NCI-H1417 treated with DMSO at 0.1 percent for 48 hours (cell line): ENCODE results near the gene WDR33.
"Not testable (repeated sequence)": the region's sequence is repeated elsewhere in the genome, so short reads cannot be mapped to it uniquely, and the experiment has no call there.

Experiments used
- DNase-seq: peaks from one replicate; lab custom pipeline; 2025; lab: John Stamatoyannopoulos, UW

WDR33 gene

DNA sequence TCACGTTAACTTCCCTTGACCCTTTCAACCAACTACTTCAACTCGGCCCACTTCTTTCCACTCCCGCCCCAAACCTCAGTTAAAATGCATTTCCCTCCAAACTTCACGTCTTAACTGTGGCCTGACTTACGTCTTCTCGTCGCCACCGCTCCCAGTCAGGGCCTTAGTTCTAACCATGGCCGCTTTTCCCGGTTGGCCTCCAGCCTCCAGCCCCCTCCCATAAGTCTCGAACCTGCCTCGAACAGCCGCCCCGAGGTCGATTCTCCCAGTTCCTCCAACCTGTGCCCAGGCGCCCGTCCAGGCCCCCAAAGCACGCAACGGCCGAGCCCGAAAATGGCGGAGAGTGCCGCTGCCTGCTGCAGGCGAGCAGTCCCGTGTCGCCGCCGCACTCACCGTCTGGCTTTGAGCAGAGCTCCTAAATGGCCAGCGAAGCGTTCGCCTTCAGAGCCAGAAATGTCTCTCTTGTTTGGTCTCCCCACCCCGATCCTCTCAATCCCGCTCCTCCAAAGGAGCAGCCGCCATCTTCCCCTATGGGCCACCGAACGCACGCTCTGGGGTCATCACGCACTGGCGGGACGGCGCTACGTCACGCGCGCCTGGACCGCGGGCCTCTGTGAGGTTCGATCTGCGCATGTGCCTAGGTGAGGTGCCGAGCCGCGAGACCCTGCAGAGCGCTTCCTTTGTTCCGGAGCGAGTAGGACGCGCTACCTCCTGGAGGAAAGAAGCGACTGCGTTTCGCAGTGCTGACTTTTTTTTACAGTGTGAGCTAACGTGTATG is at the start of gene WDR33:
WDR33 (minus strand) TSS at position 553 of the 778 bp plus-strand sequence. CDS start 40,190 bp downstream, outside the sequence.
- DNase-seq: peak; percentile 72

DNA sequence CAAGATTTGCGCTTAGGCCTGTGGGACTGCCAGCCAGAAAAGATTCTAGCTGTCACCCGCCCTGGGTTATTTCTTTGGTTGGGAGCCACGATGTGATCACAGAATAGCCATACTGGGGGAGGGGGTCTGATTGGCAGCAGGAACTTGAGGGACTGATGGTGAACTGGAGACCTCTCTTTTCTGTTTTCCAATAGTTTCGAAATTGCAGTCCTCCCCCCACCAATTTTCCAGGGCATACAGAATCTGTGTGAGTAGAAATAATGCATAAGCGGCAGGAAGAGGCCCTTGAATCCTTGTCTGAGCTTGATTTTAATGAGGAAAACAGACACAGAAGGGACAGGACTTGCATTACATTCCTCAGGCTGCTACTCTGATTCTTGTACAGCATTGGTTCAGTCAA is 49.2 kb upstream of the WDR33 start:
- DNase-seq: no peak

DNA sequence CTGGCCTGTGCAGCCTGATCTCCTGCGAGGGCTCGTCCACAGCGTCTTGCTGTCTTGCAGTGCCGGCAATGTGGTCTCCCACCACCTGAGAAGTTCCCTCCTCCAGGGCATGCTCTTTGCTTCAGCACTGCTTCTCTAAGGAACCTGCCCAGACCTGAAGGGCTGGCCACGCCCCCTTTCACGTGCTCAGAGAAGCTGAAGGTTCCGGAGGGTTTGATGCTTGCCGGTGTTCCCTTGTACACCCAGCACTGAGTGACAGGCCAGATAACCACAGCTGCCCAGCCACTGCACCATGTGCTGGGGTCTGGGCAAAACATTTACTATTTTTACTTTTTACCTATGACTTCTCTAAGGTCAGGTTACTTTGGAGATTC is 48.7 kb upstream of the WDR33 start:
- DNase-seq: no peak

DNA sequence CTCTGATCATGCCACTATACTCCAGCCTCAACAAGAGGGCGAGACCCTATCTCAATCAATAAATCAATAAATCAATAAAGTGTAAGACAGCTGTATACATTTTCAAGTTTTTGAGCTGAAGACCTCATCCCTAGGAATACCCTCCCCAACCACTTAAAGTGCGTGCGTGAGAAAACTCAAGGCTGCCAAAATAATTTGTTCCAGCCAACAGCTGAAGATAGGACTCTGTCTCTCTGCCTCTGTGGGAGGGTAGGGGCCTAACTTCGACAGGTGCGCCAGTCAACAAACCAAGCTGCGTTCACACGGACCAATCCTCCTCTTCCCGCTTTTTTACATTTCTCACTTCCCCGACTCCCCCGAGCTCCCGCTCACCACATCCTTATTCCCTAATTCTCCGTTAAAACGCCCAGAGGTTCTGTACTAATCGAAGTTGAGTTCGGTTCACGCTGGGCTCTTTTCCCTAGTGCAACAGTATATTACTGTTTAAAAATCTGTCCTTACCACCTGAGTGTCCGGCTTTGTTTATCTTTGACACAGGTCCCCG is 46.4 kb upstream of the WDR33 start:
- no peak for DNase-seq

DNA sequence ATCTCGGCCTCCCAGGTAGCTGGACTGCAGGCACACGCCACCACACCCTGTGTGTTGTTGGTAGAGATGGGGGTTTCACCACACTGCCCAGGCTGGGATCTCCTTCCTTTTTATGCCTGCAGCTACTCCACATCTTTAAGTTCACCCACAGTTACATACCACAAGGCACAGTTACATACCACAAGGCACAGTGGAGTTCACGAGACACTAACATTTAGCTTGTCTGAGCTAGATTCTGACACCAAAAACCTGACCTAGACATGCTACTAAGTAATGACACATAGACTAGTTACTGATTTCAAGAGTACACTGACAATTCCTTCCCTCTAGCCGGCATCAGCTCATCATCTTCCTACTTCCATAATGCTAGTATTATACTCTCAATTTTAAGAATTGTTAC is 42.7 kb upstream of the WDR33 start:
- no peak for DNase-seq

DNA sequence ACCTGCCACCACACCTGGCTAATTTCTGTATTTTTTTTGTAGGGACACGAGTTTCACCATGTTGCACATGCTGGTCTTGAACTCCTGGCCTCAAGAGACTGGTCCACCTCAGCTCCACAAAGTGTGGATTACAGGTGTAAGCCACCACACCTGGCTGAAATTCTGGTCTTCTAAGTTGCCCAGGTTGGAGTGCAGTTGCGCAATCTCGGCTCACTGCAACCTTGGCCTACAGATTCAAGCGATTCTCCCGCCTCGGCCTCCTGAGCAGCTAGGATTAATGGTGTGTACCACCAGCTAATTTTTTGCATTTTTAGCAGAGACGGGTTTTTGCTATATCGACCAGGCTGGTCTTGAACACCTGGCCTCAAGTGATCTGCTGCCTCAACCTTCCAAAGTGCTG is 41.4 kb upstream of the WDR33 start:
- no peak for DNase-seq

DNA sequence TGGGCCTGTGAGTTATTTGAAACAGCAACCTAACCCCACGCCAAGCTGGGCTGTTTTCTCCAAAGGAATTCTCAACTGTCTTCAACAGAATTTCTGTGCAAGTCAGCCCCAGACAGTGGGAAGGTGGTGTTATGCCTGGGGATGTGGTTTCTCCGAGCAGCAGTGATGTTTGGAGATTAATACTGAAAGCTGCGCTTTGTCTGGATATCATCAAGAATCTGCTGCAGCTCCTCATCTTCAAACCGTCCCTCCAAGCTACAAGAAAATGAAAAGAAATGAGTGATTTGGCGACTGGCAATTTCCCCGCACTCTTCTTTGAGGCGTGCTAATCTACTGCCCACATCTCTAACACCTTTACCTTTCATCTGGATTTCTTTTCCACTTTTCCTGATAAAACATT is 37.0 kb upstream of the WDR33 start:
- DNase-seq: no peak

DNA sequence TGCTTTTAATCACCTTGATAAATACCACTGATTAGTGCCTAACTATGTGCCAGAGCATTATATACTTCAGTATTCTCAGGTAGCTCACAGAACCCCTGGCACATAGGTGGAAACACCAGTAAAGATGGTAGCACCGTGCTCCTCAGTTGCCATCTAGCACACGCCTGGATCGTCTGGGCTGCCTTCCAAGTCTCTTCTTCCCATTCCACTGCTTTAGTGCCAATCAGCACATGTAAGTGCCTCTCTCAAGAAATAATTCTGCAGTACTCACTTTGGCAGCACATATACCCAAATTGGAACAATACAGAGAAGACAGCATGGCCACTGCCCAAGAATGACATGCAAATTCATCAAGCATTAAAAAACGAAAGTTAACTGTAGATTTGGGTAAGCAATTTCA is 34.0 kb upstream of the WDR33 start:
- no peak for DNase-seq

DNA sequence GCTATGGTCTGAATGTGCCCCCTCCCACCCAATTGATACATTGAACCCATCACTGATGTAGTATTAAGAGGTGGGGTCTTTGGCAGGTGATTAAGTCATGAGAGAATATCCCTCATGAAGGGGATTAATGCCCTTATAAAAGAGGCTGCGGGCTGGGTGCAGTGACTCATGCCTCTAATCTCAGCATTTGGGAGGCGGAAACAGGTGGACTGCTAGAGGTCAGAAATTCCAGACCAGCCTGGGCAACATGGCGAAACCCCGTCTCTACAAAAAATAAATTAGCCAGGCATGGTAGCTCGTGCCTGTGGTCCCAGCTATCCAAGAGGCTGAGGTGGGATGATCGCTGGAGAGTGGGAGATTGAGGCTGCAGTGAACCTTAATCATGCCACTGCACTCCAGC is 32.7 kb upstream of the WDR33 start:
- no peak for DNase-seq

DNA sequence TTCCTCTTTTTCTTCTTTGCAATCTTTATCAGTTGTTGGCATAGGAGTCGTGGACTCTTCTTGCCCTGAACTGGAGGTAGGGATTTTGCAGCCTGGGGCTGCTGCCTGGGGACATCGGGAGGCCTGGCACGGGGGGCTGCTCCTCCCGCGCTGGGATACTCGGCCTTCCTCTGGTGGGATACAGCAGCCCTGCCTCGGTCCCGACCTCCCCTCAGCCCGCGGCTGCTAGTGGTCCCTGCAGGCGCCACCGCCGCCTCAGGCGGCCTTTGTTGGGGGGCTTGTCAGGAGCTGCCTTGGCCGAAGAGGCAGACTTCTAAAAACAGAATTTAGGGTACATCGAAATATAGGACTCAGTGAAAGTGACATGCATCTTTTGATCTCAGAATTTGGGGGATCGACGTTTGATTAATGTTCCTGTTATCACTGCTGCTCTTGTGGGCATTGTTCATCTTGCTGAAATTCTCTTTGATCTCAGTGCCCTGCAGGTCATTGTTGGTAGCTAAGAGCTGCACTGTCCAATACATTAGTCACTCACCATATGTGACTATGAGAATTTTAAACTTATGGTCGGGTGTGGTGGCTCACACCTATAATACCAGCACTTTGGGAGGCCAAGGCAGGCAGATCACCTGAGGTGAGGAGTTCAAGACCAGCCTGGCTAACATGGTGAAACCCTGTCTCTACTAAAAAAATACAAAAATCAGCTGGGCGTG is 30.7 kb upstream of the WDR33 start:
- DNase-seq: no peak

DNA sequence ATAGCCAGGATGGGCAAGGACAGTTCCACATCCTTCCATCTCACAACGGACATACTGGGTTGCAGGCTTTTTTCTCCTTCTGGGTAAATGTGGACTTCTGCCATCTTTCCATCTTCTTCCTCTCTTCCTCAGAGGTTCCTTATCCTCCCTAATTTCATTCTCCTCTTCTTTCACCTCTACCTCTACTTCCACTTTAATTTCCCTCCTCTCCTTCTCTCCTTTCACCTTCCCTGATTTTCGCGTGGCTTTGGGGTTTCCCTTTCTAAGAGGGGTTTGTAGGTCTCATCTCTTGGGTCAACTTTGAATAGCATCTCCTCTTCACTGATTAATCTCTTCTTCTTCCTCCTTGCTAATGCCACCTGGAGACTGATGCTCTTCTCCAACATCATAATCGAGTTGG is 29.9 kb upstream of the WDR33 start:
- no peak for DNase-seq

DNA sequence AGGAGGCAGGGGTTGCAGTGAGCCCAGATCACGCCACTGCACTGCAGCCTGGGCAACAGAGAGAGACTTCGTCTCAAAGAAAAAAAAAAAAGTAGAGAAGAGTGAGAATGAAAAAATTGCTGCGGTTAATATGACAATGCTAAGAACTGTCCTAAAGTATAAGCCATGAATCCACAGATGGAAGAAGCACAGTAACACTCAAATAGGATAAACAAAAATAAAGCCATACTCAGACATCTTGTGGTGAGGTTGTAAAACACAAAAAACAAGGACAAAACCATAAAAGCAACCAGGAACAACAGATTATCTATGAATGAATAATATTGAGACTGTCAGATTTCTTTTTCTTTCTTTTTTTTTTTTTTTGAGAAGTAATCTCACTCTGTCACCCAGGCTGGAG is 24.0 kb upstream of the WDR33 start:
- DNase-seq: no peak

DNA sequence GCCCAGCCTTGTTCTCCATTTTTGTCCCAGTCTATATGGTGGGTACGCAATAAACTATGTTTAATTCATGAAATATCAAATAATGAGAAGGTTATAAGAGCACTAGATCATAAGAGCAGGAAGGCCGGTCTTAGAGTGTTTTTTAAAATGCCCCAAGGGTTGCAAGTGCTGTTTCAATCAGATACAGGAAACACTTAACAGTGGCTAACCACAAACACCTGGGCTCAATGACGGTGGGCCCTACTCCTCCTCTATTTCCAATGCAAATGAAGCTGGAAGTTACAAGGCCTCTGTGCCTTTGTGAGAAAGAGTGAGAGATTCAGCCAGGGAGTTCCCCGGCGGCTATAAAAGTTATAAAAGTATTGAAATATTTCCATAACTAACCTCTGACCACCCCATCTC is 18.9 kb upstream of the WDR33 start:
- DNase-seq: no peak

DNA sequence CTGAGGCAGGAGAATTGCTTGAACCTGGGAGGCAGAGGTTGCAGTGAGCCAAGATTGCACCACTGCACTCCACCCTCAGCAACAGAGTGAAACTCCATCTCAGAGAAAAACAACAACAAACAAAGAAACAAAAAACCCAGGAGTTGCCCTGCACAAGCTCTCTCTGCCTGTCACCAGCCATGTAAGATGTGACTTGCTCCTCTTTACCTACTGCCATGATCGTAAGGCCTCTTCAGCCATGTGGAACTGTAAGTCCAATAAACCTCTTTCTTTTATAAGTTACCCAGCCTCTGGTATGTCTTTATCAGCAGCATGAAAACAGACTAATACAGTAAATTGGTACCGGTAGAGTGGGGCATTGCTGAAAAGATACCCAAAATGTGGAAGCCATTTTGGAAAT is 15.7 kb upstream of the WDR33 start:
- not testable (repeated sequence) for DNase-seq

DNA sequence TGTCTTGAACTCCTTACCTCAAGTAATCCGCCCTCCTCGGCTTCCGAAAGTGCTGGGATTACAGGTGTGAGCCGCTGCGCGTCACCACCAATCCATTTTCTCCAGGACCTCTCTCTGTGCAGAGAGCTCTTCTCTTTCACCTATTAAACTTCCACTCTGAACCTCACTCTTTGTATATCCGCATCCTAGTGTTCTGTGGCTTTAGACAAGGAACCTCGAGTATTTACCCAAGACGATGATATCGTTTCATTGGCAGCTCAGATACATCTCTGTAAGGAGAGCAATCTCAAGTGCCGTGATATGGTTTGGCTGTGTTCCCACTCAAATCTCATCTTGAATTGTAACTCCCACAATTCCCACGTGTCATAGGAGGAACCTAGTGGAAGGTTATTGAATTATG is 15.1 kb upstream of the WDR33 start:
- DNase-seq: no peak

DNA sequence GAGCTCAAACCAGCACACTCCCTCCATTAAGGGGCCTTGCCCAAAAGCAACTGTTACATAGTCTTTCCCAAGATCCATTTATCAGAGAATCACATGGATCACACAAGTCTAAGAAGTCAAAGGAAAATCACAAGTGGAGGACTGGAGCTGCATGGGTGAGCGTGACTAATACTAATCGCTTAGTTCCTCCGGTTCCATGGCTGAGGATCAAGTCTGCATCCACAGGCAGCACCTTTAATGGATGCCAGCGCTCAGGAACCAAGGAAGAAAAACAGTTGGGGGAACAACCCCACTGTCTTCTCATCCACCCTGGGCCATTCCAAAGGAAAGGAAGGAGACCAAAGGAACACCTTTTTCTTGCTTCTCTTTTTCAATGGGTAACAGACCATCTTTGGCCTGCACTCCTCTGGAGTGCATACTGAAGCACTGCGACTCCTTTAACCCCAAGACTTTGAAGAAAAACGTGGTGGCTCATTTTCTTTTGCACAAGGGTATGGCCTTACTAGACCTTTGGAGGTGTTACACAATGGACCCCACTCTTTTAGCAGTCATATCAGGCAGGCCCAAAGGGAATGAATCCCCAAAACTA is 9.2 kb upstream of the WDR33 start:
- no peak for DNase-seq

DNA sequence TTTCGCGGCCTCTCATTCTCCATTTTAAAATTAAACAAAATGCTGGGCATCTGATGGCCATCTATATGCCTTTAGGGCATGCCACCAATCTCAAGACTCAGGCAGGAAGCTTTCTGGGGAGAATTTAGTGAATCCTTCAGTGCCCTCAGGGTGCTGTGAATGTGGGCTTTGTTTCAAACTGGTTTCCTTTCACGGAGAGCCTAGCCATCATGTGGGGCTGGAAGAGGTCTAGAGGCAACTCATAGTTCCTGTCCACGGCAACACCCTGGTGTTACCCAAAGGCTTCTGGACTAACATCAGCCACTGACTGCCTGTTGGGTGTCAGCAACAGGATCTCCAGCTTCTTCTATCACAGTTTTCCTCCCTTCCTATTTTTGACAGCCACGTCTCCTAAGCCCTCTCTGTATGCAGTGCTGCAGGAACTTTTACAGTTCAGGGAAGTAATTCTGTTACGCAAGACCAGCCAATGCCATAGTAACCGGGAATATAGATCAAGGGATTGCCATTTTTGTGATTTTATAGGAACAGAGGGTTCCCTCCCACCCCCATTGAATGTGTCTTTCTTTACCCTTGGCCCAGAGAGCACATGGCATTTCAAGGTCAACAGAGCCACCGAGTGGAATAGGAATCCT is 7.9 kb upstream of the WDR33 start:
- DNase-seq: no peak

DNA sequence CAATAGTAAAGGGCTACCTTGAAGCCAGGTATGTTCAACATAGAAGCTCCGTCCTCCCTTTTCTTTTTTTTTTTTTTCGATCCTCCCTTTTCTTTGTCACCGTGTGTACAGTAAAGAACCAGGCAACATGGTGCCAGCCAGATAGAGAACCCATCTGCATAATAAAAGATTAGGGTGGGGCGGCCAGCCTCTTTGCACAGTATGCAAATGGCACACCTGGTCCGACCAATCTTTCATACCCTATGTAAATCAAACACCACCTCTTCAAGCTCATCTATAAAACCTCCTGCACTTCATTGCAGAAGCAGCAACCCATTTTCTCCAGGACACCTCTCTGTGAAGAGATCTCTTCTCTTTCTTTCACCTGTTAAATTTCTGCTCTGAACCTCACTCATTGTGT is 7.3 kb upstream of the WDR33 start:
- DNase-seq: no peak

DNA sequence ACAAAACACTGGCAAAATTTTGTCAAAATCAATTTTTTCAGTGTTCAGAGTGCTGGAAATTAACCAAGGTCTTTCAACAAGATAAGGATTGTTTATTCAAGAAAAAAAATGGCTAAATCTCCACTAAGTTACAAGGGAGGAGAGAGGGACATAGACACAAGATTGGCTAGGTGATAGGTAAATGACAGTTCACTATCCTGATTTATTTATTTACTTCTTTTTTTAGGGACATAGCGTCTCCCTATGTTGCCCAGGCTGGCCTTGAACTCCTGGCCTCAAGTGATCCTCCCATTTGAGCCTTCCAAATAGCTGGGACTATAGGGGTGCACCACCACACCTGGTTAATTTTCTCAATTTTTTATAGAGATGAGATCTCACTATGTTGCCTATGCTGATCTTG is 3.7 kb upstream of the WDR33 start:
- no peak for DNase-seq

DNA sequence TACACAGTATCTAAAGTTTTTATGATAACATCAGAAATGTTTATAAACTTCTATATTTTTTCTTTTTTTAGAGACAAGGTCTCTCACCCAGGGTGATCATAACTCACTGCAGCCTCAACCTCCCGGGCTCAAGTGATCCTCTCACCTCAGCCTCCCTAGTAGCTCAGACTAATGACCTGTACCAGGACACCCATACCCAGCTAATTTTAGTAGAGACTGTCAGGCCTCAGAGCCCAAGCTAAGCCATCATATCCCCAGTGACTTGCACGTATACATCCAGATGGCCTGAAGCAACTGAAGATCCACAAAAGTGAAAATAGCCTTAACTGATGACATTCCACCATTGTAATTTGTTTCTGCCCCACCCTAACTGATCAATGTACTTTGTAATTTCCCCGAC is 1.5 kb upstream of the WDR33 start:
- DNase-seq: not testable (repeated sequence)

DNA sequence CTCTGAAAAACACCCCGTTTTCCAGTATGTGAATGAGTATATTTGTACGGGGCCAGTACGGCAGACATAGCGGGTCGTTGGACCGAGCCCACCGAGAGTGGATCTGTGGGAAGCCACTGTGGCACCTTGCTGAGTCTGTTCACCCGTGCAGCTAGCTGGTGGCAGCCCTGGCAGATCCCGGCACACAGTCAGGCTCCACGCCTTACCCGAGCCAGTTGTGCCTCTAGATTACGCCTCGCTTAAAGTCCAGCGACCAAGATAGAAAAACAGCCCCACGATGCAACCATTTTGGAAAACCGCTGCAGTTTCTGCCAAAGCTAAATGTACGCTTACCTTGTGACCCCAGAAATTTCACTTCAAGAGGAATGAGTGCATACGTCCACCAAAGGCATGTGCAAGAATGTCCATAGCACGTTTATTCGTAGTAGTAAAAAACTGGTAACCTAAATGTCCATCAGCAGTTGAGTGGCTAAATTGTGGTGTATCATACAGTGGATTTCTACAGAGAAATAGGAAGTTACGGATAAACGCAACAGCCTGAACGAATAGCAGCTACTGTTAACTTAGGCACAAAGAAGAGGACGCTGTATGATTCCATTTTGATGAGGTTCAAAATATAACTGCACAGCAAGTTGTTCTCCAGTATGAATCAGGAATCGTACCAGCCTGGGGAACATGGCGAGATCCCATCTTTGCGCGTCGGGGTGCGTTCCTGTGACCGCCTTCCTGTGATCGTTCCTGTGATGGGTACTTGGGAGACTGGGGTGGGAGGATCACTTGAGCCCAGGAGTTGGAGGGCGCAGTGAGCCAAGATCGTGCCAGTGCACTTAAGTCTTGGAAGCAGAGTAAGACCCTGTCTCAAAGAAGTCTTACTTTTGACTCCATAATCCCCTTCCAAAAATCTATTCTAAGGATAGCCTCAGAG is 688 bp upstream of the WDR33 start:
- no peak for DNase-seq
